ENCODE results near the gene PDZD11.

GRCh38 chrX:70247252-70247651 lies 42.5 kb downstream of the PDZD11 start:
- TF ChIP-seq POLR2A (IDR thresholded peaks at IDR 0.05) (no peak), CTCF (IDR thresholded peaks at IDR 0.05) (no peak)

Measured in adrenal gland (tissue), 5 donors.